ENCODE data around the gene ANKDD1B. TPM values are rescaled to one million over a fixed set of nuclear protein-coding genes. Genes with fewer than 3 reads are reported as not detected.

ANKDD1B gene
- total and polyA plus RNA-seq, 2 experiments from 2014 or later: 0.40 to 0.73 TPM

GRCh38 chr5:75659791-75660450 lies 48.7 kb downstream of the ANKDD1B start:
- Histone ChIP-seq H2AFZ (no peak overlapping the region), H3K79me2 (replicated peaks; ENCODE audit: insufficient read depth) (no peaks in the 10 kb centered on the region), H4K20me1 (replicated peaks; ENCODE audit: insufficient read depth) (no peaks in the 10 kb centered on the region), H3F3A (replicated peaks; ENCODE audit: low read depth) (no peaks in the 10 kb centered on the region), H3K27ac (ENCODE audit: low read depth) (no peak overlapping the region), H3K36me3 (ENCODE audit: insufficient read depth) (no peaks in the 10 kb centered on the region), H3K27me3 (ENCODE audit: insufficient read depth) (no peaks in the 10 kb centered on the region), H3K9me2 (ENCODE audit: insufficient read depth) (no peaks in the 10 kb centered on the region), H3K4me2 (no peak overlapping the region), H3K4me1 (ENCODE audit: insufficient read depth) (peaks cover 12% of the 10 kb centered on the region), H3K4me3 (no peak overlapping the region)
- H3K27me3 Mint-ChIP-seq (ENCODE audit: insufficient read depth, low read depth, poor library complexity): peaks cover 2% of the 10 kb centered on the region
- peaks cover 12% of the 10 kb centered on the region for H3K4me1 Mint-ChIP-seq
- TF ChIP-seq ZNF331 (CRISPR knock-in tag; IDR thresholded peaks at IDR 0.05; ENCODE audit: low read depth): no peak
- TF ChIP-seq NANOG (IDR thresholded peaks at IDR 0.05; ENCODE audit: borderline replicate concordance): no peak
- ATAC-seq (no peak), DNase-seq (ENCODE audit: low spot score) (no peak)
- no peaks in the 10 kb centered on the region for H3K9me3 Mint-ChIP-seq
- H3K4me3 Mint-ChIP-seq: no peak overlapping the region
- H3K36me3 Mint-ChIP-seq (ENCODE audit: low read depth): no peaks in the 10 kb centered on the region
- H3K27ac Mint-ChIP-seq: no peak overlapping the region

GRCh38 chr5:75660678-75661465 lies 49.6 kb downstream of the ANKDD1B start:
- no peak overlapping the region for H3K4me2 ChIP-seq
- H3K36me3 ChIP-seq (ENCODE audit: insufficient read depth): no peaks in the 10 kb centered on the region
- Mint-ChIP-seq H3K4me1 (peaks cover 8% of the 10 kb centered on the region; the same call in 2 of the 3 replicates), H3K9me3 (no peaks in the 10 kb centered on the region), H3K27ac (no peak overlapping the region), H3K36me3 (ENCODE audit: low read depth) (no peaks in the 10 kb centered on the region), H3K4me3 (no peak overlapping the region), H3K27me3 (ENCODE audit: insufficient read depth, low read depth, poor library complexity) (no peaks in the 10 kb centered on the region)
- H3K4me3 ChIP-seq: no peak overlapping the region
- H3K27me3 ChIP-seq (ENCODE audit: insufficient read depth): no peaks in the 10 kb centered on the region
- no peak overlapping the region for H2AFZ ChIP-seq
- no peaks in the 10 kb centered on the region for H4K20me1 ChIP-seq (replicated peaks; ENCODE audit: insufficient read depth)
- H3F3A ChIP-seq (replicated peaks; ENCODE audit: low read depth): no peaks in the 10 kb centered on the region
- ATAC-seq (no peak), DNase-seq (ENCODE audit: low spot score) (no peak)
- peaks cover 10% of the 10 kb centered on the region for H3K4me1 ChIP-seq (ENCODE audit: insufficient read depth)
- H3K79me2 ChIP-seq (replicated peaks; ENCODE audit: insufficient read depth): no peaks in the 10 kb centered on the region
- no peak overlapping the region for H3K27ac ChIP-seq (ENCODE audit: low read depth)
- peaks cover 7% of the 10 kb centered on the region; the same call in 1 of the 2 replicates for H3K9me2 ChIP-seq (ENCODE audit: insufficient read depth)
- TF ChIP-seq REST (IDR thresholded peaks at IDR 0.05; ENCODE audit: unreplicated experiment) (no peak), STAT1 (IDR thresholded peaks at IDR 0.05; ENCODE audit: unreplicated experiment) (no peak), ZNF462 (CRISPR knock-in tag; IDR thresholded peaks at IDR 0.05) (no peak), ZNF331 (CRISPR knock-in tag; IDR thresholded peaks at IDR 0.05; ENCODE audit: low read depth) (no peak), CTCF (conservative IDR thresholded peaks at IDR 0.05; ENCODE audit: low read depth in 2 of 2) (no peak), ZNF114 (CRISPR knock-in tag; IDR thresholded peaks at IDR 0.05) (no peak), JUNB (IDR thresholded peaks at IDR 0.05; ENCODE audit: unreplicated experiment) (no peak)

Measured in GM23338 (cell line).